ENCODE measurements around the gene TNS4.

GRCh38 chr17:40437095-40437732, 64.2 kb downstream of the TNS4 start:
- TF ChIP-seq CTCF (IDR thresholded peaks at IDR 0.05) (no peak), EZH2 (IDR thresholded peaks at IDR 0.05) (no peak)
